ENCODE data around the gene TUBB1.

- TF ChIP-seq CTCF (IDR thresholded peaks at IDR 0.05; ENCODE audit: insufficient read depth, low read depth, low read length) (no peak), EZH2 (IDR thresholded peaks at IDR 0.05; ENCODE audit: insufficient read depth, low read length) (no peak)
Observed at GRCh38 chr20:59014680-59015389, 4.4 kb upstream of the TUBB1 start.

All from astrocyte (in vitro differentiated cells and primary cell).